GM18499 (cell line): Measurements from ENCODE around the gene PDLIM5.
"Not testable (repeated sequence)": the region's sequence is repeated elsewhere in the genome, so short reads cannot be mapped to it uniquely, and the experiment has no call there.

Source experiments
- ATAC-seq: cut with Tn5 transposase; IDR thresholded peaks from one replicate; pipeline ENCODE4 v1.9.1; 2021; ENCODE audit warnings: moderate number of reproducible peaks; ENCODE audit not compliant: insufficient read depth, unreplicated experiment

Gene PDLIM5

GRCh38 chr4:94635177-94635576 is 183.4 kb downstream of the PDLIM5 start:
- no peak for ATAC-seq

GRCh38 chr4:94636004-94636403 is 184.3 kb downstream of the PDLIM5 start:
- ATAC-seq, result no peak

- ATAC-seq, result no peak
Measured at GRCh38 chr4:94639298-94639697, 187.6 kb downstream of the PDLIM5 start.

GRCh38 chr4:94640151-94640550 is 188.4 kb downstream of the PDLIM5 start:
- ATAC-seq, result no peak

GRCh38 chr4:94641702-94642560 is 190.2 kb downstream of the PDLIM5 start:
- no peak for ATAC-seq

GRCh38 chr4:94642561-94642866 is 190.8 kb downstream of the PDLIM5 start:
- ATAC-seq, result no peak

GRCh38 chr4:94648699-94649098 is 197.0 kb downstream of the PDLIM5 start:
- no peak for ATAC-seq

- no peak for ATAC-seq
Measured at GRCh38 chr4:94649381-94650133, 197.8 kb downstream of the PDLIM5 start.

- ATAC-seq, result no peak
Measured at GRCh38 chr4:94650134-94650495, 198.4 kb downstream of the PDLIM5 start.

- no peak for ATAC-seq
Measured at GRCh38 chr4:94650690-94651089, 198.9 kb downstream of the PDLIM5 start.

GRCh38 chr4:94653095-94653649 is 201.4 kb downstream of the PDLIM5 start:
- ATAC-seq, result no peak

GRCh38 chr4:94653984-94654609 is 202.4 kb downstream of the PDLIM5 start:
- no peak for ATAC-seq

GRCh38 chr4:94654714-94655113 is 203.0 kb downstream of the PDLIM5 start:
- no peak for ATAC-seq

GRCh38 chr4:94660614-94661013 is 208.9 kb downstream of the PDLIM5 start:
- no peak for ATAC-seq

GRCh38 chr4:94665021-94665420 is 213.3 kb downstream of the PDLIM5 start:
- ATAC-seq, result not testable (repeated sequence)

- ATAC-seq, result no peak
Measured at GRCh38 chr4:94665500-94666404, 214.0 kb downstream of the PDLIM5 start.

GRCh38 chr4:94668724-94669123 is 217.0 kb downstream of the PDLIM5 start:
- no peak for ATAC-seq

- ATAC-seq, result no peak
Measured at GRCh38 chr4:94669672-94670664, 218.2 kb downstream of the PDLIM5 start.

- ATAC-seq, result no peak
Measured at GRCh38 chr4:94671113-94671512, 219.4 kb downstream of the PDLIM5 start.
